ENCODE measurements around the gene NLE1.
"Not testable (repeated sequence)": the region's sequence is repeated elsewhere in the genome, so short reads cannot be mapped to it uniquely, and the experiment has no call there.

The NLE1 gene

GRCh38 chr17:35183332-35183731 lies 41.2 kb upstream of the NLE1 start:
- H3K27me3 ChIP-seq (ENCODE audit: insufficient read depth, poor library complexity, severe bottlenecking), result no peaks in the 10 kb centered on the region
- no peak overlapping the region for H3K27ac ChIP-seq (replicated peaks)
- DNase-seq (ENCODE audit: low read depth in 1 of 2, low spot score in 1 of 2), result no peak
- no peak overlapping the region for H3K4me3 ChIP-seq (replicated peaks; ENCODE audit: insufficient read depth, low read length)
- TF ChIP-seq CTCF (IDR thresholded peaks at IDR 0.05; ENCODE audit: insufficient read depth, low read length), result no peak

- not testable (repeated sequence) for H3K27ac ChIP-seq (replicated peaks); H3K27me3 ChIP-seq (ENCODE audit: insufficient read depth, poor library complexity, severe bottlenecking); DNase-seq (ENCODE audit: low read depth in 1 of 2, low spot score in 1 of 2); H3K4me3 ChIP-seq (replicated peaks; ENCODE audit: insufficient read depth, low read length)
Measured at GRCh38 chr17:35179379-35179778, 37.3 kb upstream of the NLE1 start.

GRCh38 chr17:35176897-35177296 lies 34.8 kb upstream of the NLE1 start:
- H3K4me3 ChIP-seq (replicated peaks; ENCODE audit: insufficient read depth, low read length), result no peak overlapping the region
- H3K27ac ChIP-seq (replicated peaks), result no peak overlapping the region
- no peak for TF ChIP-seq REST (IDR thresholded peaks at IDR 0.05; ENCODE audit: insufficient replicate concordance, low read depth)
- no peak for TF ChIP-seq CTCF (IDR thresholded peaks at IDR 0.05; ENCODE audit: insufficient read depth, low read length)
- TF ChIP-seq SPI1 (IDR thresholded peaks at IDR 0.05; ENCODE audit: borderline replicate concordance, low read depth), result no peak
- no peak for DNase-seq (ENCODE audit: low read depth in 1 of 2, low spot score in 1 of 2)
- H3K27me3 ChIP-seq (ENCODE audit: insufficient read depth, poor library complexity, severe bottlenecking), result no peaks in the 10 kb centered on the region

GRCh38 chr17:35175638-35176415 lies 33.7 kb upstream of the NLE1 start:
- DNase-seq (ENCODE audit: low read depth in 1 of 2, low spot score in 1 of 2), result no peak
- H3K27ac ChIP-seq (replicated peaks), result no peak overlapping the region
- TF ChIP-seq POLR2AphosphoS5 (IDR thresholded peaks at IDR 0.05; ENCODE audit: low read depth), result no peak
- no peak for TF ChIP-seq SPI1 (IDR thresholded peaks at IDR 0.05; ENCODE audit: borderline replicate concordance, low read depth)
- no peak for TF ChIP-seq REST (IDR thresholded peaks at IDR 0.05; ENCODE audit: insufficient replicate concordance, low read depth)
- no peak for TF ChIP-seq CTCF (IDR thresholded peaks at IDR 0.05; ENCODE audit: insufficient read depth, low read length)
- TF ChIP-seq GABPA (IDR thresholded peaks at IDR 0.05; ENCODE audit: low read depth), result no peak
- no peaks in the 10 kb centered on the region for H3K27me3 ChIP-seq (ENCODE audit: insufficient read depth, poor library complexity, severe bottlenecking)
- no peak overlapping the region for H3K4me3 ChIP-seq (replicated peaks; ENCODE audit: insufficient read depth, low read length)
